SU-DHL-6 (cell line): ENCODE data around the gene CXCL12.

Experiments
- H2AFZ ChIP-seq: fragments of 200-600 bp; sonication (generic); 2 replicates; pipeline ENCODE4 v1.6.1; 2014; ENCODE audit warnings: low read depth, mild to moderate bottlenecking, moderate library complexity, mixed read lengths, antibody characterized with exemption, low read length; ENCODE audit not compliant: severe bottlenecking
- H3F3A ChIP-seq: fragments of 200-600 bp; shearing (Covaris generic); 2 replicates; pipeline ENCODE4 v1.6.0; 2016; ENCODE audit warnings: antibody characterized with exemption, mild to moderate bottlenecking; ENCODE audit not compliant: insufficient read depth
- H3K27ac ChIP-seq: fragments of 200-600 bp; sonication (generic); 2 replicates; pipeline ENCODE4 v1.5.1; 2016; ENCODE audit warnings: low read depth, mild to moderate bottlenecking, low read length, moderate library complexity, mixed read lengths
- H3K27me3 ChIP-seq: fragments of 200-600 bp; sonication (generic), shearing (Covaris generic); 2 replicates; pipeline ENCODE4 v1.6.0; 2014; ENCODE audit warnings: mild to moderate bottlenecking, low read length
- H3K36me3 ChIP-seq: fragments of 200-600 bp; sonication (generic); 2 replicates; pipeline ENCODE4 v1.6.1; 2014; ENCODE audit warnings: mild to moderate bottlenecking, low read length, mixed read lengths
- H3K4me2 ChIP-seq: fragments of 300-600, 200-600 bp; shearing (Covaris generic), sonication (generic); 2 replicates; pipeline ENCODE4 v1.6.0; 2014; ENCODE audit warnings: low read length, low read depth, mild to moderate bottlenecking; ENCODE audit not compliant: poor library complexity, severe bottlenecking
- H3K4me3 ChIP-seq: fragments of 200-600 bp; sonication (generic); 2 replicates; pipeline ENCODE4 v1.5.1; 2014; ENCODE audit warnings: antibody characterized with exemption, low read length, mild to moderate bottlenecking, mixed read lengths; ENCODE audit not compliant: insufficient read depth, poor library complexity, severe bottlenecking
- H3K79me2 ChIP-seq: fragments of 200-600 bp; sonication (generic); 2 replicates; pipeline ENCODE4 v1.6.1; 2014; ENCODE audit warnings: mild to moderate bottlenecking, low read length, moderate library complexity; ENCODE audit not compliant: insufficient read depth
- H3K9ac ChIP-seq: fragments of 200-600 bp; sonication (generic); 2 replicates; pipeline ENCODE4 v1.7.0; 2014; ENCODE audit warnings: mild to moderate bottlenecking, low read length
- H3K9me2 ChIP-seq: fragments of 200-600 bp; sonication (generic); replicated peaks from 2 replicates; pipeline ENCODE4 v1.6.1; 2014; ENCODE audit warnings: low read length; ENCODE audit not compliant: insufficient read depth
- H3K9me3 ChIP-seq: fragments of 200-600 bp; sonication (generic); 2 replicates; pipeline ENCODE4 v1.6.1; 2014; ENCODE audit warnings: low read length, mixed read lengths; ENCODE audit not compliant: insufficient read depth
- H4K20me1 ChIP-seq: fragments of 200-600 bp; sonication (generic); 2 replicates; pipeline ENCODE4 v1.6.1; 2014; ENCODE audit warnings: low read depth, mild to moderate bottlenecking, antibody characterized with exemption, low read length, moderate library complexity, mixed read lengths
- EZH2phosphoT487 ChIP-seq: fragments of 200-600 bp; sonication (generic), shearing (Covaris generic); conservative IDR thresholded peaks from 2 replicates; pipeline ENCODE4 v1.6.1; 2018; ENCODE audit warnings: mild to moderate bottlenecking, antibody characterized with exemption, low read length, moderate library complexity, mixed read lengths
- TF ChIP-seq, protein P1 (sequence below): fragments of 200-600 bp; sonication (generic); IDR thresholded peaks from one replicate; pipeline ENCODE4 v1.5.1; 2017; ENCODE audit warnings: antibody characterized with exemption, mild to moderate bottlenecking, low read length, moderate library complexity; ENCODE audit not compliant: insufficient read depth, poor library complexity, severe bottlenecking

Gene CXCL12

DNA sequence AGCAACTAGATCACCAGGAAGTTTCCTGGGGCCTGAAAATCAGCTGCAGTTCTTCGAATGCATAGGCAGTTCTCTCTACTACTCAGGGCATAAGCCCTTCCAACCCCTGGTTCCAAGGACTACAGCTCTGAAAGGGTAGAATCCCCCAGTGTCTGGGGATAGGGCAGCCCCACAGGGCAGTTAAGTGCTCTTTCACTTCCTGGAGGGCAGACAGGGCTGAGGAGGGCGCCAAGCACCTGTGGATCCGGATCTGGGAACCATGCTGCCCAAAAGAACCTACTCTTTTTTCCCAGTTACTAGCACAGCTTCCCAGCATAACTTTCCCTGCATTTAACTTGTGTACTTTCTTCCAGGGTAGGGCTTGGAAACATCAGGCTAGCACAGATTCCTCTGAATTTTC is 41.1 kb downstream of the CXCL12 start:
- H3K36me3 ChIP-seq: no peaks in the 10 kb centered on the region
- no peak overlapping the region for H3K27ac ChIP-seq
- no peaks in the 10 kb centered on the region for H3F3A ChIP-seq
- TF ChIP-seq, protein P1, sequence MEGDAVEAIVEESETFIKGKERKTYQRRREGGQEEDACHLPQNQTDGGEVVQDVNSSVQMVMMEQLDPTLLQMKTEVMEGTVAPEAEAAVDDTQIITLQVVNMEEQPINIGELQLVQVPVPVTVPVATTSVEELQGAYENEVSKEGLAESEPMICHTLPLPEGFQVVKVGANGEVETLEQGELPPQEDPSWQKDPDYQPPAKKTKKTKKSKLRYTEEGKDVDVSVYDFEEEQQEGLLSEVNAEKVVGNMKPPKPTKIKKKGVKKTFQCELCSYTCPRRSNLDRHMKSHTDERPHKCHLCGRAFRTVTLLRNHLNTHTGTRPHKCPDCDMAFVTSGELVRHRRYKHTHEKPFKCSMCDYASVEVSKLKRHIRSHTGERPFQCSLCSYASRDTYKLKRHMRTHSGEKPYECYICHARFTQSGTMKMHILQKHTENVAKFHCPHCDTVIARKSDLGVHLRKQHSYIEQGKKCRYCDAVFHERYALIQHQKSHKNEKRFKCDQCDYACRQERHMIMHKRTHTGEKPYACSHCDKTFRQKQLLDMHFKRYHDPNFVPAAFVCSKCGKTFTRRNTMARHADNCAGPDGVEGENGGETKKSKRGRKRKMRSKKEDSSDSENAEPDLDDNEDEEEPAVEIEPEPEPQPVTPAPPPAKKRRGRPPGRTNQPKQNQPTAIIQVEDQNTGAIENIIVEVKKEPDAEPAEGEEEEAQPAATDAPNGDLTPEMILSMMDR: no peak
- TF ChIP-seq EZH2phosphoT487: no peak
- no peaks in the 10 kb centered on the region for H3K9me2 ChIP-seq
- no peak overlapping the region for H2AFZ ChIP-seq
- H4K20me1 ChIP-seq: no peaks in the 10 kb centered on the region
- H3K9me3 ChIP-seq: no peaks in the 10 kb centered on the region
- H3K27me3 ChIP-seq: no peaks in the 10 kb centered on the region
- no peak overlapping the region for H3K9ac ChIP-seq
- no peak overlapping the region for H3K4me2 ChIP-seq
- H3K4me3 ChIP-seq: no peak overlapping the region
- H3K79me2 ChIP-seq: no peaks in the 10 kb centered on the region

DNA sequence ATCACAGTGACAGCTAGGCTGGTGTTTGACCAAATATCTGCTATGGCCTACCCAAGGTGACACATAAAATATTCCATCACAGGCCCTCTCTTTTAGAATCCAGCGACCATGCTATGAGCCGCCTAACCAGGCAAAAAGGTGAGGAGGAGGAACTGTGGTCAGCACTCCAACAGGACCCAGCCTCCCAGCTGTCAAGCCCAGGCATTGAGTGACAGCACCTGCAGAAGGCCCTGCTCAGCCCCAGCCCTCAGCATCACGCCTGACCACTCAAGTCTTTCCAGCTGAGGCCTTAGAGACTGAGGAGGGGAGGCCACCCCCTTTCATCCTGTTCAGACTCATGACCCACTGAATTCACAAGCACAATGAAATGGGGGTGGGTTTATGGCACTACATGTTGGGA is 43.0 kb downstream of the CXCL12 start:
- H3K27ac ChIP-seq: no peak overlapping the region
- no peak overlapping the region for H3K4me3 ChIP-seq
- TF ChIP-seq, protein P1: no peak
- no peak for TF ChIP-seq EZH2phosphoT487
- H3K9me2 ChIP-seq: no peaks in the 10 kb centered on the region
- no peak overlapping the region for H3K4me2 ChIP-seq
- H3K27me3 ChIP-seq: no peaks in the 10 kb centered on the region
- no peaks in the 10 kb centered on the region for H3K79me2 ChIP-seq
- no peaks in the 10 kb centered on the region for H3K36me3 ChIP-seq
- H3K9ac ChIP-seq: no peak overlapping the region
- no peaks in the 10 kb centered on the region for H4K20me1 ChIP-seq
- no peaks in the 10 kb centered on the region for H3K9me3 ChIP-seq
- H3F3A ChIP-seq: no peaks in the 10 kb centered on the region
- H2AFZ ChIP-seq: no peak overlapping the region

DNA sequence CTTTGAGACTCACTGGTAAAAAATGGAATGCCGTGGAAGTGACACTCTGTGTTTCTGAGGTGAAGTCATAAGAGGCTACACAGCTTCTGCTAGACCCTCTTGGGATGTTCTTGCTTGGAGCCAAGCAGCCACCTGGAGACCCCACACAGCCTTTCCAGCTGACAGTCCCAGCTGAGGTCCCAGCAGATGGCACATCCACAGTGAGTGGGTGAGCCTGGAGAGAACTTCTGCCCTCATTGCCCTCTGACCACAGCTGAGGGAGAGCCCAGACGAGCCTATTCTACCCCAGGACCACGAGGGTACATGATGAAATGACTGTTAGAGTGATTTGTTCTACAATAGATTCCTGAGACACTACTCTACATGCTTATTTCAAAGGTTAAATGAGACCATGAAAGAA is 44.3 kb downstream of the CXCL12 start:
- Histone ChIP-seq H3K9me3 (no peaks in the 10 kb centered on the region), H3K9me2 (no peaks in the 10 kb centered on the region), H2AFZ (no peak overlapping the region), H3K9ac (no peak overlapping the region), H3K27me3 (no peaks in the 10 kb centered on the region), H3K4me3 (no peak overlapping the region), H3K4me2 (no peak overlapping the region), H4K20me1 (no peaks in the 10 kb centered on the region), H3K79me2 (no peaks in the 10 kb centered on the region), H3F3A (no peaks in the 10 kb centered on the region), H3K27ac (no peak overlapping the region), H3K36me3 (no peaks in the 10 kb centered on the region)
- TF ChIP-seq, protein P1: no peak
- no peak for TF ChIP-seq EZH2phosphoT487

DNA sequence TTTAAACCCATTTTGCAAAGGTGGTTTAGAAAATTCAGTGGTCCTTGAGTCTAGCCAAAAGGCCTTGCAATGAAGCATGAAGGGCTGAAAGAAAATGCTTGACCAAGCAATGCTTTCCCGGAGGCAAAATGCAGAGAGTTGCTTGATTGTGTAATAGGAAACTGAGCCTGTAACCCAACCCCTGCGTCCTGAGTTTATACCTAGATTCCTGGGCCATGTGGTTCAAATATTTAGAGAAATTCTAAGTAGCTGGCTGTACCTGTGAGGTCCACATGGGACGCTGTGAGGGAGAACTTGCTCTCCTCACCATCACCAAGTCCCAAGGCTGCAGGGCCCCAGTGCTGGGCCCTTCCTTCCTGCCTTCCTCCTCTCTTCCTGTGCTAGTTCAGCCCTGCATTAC is 45.7 kb downstream of the CXCL12 start:
- Histone ChIP-seq H3K9ac (no peak overlapping the region), H3K36me3 (no peaks in the 10 kb centered on the region), H3K9me2 (no peaks in the 10 kb centered on the region), H3K27me3 (no peaks in the 10 kb centered on the region), H4K20me1 (no peaks in the 10 kb centered on the region), H3K4me3 (no peak overlapping the region), H3K9me3 (no peaks in the 10 kb centered on the region), H2AFZ (no peak overlapping the region), H3F3A (no peaks in the 10 kb centered on the region), H3K79me2 (no peaks in the 10 kb centered on the region), H3K27ac (no peak overlapping the region), H3K4me2 (no peak overlapping the region)
- TF ChIP-seq EZH2phosphoT487: no peak
- TF ChIP-seq, protein P1: no peak
